ENCODE results near the gene FAM234B.
A peak's percentile ranks its signal among the peaks of the same experiment; 100 is the strongest.

FAM234B gene, protein sequence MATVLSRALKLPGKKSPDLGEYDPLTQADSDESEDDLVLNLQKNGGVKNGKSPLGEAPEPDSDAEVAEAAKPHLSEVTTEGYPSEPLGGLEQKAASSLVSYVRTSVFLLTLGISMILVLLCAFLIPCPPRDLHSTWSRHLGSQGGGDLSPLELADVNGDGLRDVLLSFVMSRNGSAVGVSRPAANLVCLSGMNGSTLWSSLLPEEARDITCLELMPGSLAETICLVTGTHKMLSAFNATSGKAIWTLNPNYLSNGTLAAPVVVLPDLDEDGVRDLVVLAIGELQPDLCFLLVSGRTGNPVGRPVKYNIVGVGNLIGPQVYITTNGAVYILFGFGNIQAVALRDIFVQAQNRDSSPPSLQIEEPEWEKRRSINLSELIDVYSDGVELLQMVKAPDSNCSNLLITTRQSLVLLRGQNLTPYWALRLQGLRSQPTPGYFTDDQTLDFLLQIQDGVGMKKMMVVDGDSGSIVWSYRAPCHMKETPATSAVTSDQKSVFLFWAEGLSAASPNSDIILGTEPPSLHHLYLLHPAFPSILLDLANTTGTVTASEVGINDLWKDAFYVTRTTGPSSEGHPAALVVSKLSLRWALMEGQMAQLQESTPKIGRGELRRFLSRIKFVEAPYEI

DNA sequence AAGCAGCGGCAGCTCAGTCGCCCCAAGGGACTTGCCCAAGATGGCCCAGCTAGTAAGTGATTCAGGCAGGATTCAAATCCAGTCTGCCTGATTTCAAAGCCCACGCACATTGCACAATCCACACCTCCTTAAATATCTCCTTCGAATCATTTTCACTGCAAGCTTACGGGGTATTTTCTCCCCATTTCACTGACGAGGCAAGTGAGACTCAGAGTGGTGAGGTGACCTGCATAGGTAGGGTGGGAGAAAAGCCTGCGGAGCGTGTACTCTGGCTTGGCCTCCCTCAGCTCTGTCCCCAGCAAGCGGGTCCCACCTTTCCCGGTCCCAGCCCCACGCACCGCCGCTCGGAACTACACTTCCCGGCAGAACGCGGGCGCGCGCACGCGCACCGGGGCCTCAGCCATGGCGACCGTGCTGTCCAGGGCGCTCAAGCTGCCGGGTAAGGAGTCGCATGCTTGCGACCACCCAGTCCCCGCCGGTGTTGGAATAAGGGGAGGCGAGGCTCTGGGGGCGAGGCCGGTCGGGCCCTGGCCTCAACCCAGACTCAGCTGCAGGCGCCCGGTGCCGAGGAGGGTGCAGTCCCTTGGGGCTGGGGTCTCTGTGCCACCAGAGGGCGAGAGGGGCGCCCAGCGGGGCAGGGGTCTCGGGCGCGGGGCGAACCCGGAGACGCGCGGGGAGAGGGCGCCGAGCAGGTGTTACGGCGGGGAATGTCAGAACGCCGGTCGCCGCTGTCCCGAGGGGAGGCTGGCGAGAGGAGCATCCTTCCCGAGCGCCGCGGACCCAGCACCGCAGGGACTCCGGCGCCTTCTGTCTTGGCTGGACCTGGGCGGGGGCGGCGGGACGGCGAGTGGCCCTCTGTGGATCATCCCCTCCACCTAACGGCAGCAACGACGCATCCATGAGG is at the start of gene FAM234B:
Gene FAM234B (plus strand): TSS at position 380 of the 904 bp plus-strand sequence. CDS start 23 bp downstream, at position 403.
- no peak for DNase-seq (ENCODE audit: low read depth)

DNA sequence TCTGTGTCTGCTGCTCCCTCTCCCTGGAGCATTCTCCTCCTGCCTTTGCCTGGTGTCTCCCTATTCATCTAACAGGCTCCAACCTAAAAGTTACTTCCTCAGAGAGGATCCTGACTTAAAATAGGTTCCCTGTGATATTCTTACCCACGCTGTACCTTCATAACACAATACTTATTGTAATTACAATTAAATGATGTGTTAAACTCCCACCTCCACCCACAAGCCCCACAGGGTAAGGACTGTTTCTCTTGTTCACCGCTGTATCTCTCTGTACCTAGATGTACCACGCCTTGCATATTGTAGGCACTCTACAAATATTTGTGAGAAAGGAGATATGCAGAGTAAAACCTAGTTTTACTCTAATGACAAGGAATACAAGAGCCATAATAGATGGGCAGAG is 49.1 kb upstream of the FAM234B start:
- DNase-seq (ENCODE audit: low read depth): no peak

DNA sequence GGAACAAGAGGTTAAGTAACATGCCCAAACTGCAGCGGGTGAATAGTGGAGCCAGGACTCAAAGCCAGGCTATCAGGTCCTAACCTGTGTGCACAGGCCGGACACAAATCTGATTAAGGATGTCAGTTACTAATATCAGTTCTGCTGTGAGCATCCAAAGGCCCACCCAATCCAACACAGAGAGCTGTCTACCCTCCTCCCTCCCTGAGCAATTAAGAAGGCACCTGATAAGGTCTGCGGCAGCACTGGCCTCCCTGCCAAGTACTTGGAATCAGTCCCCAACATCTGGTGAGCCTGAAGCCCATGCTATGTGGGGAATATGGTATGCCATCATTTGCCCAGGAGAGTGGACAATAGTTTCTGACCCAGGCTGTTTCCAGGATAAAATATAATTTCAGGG is 48.0 kb upstream of the FAM234B start:
- DNase-seq (ENCODE audit: low read depth): no peak

DNA sequence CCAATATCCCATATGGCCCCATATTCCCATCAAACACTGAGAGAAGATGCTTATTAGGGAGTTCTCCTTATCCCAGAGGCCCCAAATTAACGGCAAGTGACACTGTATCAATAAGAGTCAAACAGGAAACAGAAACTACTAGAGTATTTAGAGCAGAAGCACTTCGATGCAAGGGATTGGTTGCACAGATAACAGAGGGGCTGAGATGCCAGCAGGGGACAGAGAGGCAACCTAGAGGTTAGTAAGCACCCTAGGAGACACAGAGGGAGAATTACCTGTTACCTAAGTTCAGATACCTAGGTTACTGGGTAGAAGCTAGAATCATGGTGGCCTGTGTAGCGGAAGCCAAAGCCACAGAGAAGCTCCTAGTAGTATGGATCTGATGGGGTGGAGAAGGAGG is 47.0 kb upstream of the FAM234B start:
- DNase-seq (ENCODE audit: low read depth): no peak

DNA sequence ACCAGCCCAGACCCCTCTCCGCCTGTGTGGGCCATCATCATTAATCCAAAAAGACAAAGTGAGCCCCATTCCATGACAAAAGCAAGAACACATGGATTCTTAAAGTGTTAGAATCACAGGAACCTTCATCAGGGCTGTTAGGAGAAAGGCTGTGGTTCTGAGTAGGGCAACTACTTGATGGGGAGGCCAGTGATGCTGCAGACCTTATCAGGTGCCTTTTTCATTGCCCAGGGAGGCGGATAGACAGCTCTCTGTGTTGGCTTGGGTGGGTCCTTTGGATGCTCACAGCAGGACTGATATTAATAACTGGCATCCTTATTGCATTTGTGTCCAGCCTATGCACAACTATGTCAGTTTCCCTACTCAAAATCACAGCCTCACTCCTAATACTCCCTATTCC is 46.4 kb upstream of the FAM234B start:
- no peak for DNase-seq (ENCODE audit: low read depth)

DNA sequence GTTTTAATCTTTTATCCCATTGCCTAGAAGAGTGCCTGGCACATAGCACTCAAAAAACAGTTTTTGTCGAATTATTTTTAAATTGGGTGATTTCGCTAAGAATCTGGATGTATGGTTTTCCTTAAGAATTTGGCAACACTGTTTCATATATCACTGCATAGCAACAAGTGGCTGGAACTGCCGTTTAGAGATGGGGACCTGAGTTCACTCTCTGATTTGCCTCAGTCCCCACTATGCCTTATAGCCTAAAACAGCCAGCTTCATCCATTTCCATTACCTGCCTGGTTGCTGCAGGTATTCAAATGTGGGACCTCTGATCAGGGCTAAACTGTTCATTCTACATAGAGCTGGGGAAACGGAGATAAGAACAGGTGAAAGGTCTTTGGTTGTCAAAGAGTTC is 45.9 kb upstream of the FAM234B start:
- no peak for DNase-seq (ENCODE audit: low read depth)

DNA sequence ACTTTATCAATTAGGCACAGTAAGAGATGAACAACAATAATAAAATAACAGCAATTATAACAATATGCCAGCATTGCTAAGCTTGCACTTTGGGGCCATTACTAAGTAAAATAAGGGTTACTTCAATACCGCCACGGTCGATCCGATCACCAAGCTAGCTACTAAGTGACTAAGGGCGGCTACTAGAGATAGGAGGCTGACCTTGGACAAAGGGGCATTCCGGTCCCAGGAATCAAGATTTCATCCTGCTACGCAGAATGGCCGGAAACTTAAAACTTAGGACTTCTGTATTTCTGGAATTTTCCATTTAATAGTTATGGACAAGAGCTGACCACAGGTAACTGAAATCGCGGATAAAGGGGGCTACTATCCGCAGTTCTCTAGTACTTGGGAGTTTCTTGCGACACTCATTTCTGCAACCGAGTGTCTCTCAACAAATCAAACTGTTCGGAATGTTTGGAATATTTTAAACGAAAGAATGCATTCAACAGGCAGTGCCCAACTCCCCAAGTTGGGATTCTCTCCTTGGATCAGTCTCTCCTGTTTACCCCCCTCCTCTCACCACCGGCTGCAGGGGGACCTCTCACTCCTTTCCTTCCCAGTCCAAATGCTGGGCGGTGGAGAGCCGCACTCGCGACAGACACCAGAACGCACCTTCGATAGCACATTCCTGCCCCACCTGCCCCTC is 44.8 kb upstream of the FAM234B start:
- no peak for DNase-seq (ENCODE audit: low read depth)

DNA sequence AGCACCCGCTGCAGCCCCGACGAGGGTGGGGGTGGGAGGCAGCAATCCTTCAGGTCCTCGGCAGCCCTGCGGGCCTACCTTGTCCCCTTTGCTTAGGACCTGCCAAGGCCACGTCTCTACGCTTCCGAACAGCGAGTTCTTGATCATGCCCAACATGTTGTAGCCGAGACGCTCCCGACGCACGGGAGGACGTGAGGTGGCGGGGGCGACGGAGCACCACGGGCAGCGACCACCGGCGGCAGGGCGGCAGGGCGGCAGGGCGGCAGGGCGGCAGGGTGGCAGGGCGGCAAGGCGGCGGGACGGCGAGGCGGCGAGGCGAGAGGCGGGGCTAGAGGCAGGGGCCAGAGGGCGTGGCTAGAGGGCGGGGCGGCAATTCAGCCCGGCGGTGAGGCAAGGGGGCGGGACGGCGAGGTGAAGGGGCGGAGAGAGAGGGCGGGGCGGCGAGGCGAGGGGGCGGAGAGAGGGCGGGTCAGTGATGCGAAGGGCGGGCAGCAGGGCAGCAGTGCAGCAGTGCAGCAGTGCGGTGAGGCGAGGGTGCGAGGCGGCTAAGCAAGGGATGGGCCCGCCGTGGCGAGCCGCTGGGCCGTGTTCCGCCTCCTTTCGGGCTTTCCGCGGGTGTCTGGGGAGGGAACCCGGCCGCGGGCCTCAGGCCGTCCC is 44.1 kb upstream of the FAM234B start, which contains the start of gene HEBP1:
Gene HEBP1 (minus strand): TSS at position 307 of the 657 bp plus-strand sequence. CDS start 151 bp downstream, at position 156.
- peak; percentile 41 for DNase-seq (ENCODE audit: low read depth)

DNA sequence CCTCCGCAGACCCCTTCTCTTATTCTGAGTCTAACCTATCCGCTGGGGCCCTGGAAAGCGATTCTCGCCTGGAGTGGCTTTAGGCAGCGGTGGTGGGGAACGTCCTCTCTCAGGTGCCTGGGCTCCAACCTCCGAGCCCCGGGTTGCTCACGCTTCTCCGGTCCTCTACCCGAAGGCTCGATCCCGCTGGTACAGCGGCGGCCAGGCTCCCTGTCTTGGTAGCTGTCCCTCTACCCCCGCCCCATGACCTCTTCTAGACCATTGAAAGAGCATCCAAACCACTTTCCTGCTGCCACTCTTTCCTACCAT is 43.6 kb upstream of the FAM234B start:
- no peak for DNase-seq (ENCODE audit: low read depth)

DNA sequence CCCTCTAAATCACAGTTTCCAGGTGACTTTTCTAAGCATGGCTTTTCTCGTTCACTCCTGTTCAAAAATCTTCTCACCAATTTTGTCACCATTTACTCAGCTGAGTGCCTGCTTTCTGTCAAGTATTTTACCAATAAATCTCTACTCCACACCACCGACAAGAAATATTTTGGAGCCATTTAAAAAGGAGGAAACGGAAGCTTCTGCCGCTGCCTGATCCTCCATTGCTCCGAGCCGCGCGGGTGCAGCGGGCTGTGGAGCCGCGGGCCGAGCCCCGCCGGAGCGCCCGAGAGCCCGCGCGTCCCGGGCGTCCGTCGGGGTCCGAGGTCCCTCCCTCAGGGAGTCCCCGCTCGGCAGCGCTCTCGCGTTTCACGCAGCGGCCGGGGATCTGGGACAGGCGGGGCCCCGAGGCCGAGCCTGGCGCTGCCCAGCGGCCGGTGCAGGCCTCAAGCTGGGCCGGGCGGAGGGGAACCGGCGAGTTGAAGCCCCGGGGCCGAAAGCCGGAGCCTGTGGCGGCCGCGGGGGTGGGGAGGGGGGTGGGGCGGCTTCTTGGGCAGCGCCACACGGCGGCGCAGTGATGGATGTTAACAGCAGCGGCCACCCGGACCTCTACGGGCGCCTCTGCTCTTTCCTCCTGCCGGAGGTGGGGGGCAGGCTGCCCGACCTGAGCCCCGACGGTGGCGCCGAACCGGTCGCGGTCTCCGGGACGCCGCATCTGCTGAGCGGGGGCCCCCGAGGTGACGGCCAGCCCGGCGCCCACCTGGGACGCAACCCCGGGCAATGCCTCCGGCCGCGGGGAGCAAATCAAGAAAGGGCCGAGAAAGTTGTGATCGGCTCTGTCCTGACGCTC is 43.0 kb upstream of the FAM234B start:
- no peak for DNase-seq (ENCODE audit: low read depth)

DNA sequence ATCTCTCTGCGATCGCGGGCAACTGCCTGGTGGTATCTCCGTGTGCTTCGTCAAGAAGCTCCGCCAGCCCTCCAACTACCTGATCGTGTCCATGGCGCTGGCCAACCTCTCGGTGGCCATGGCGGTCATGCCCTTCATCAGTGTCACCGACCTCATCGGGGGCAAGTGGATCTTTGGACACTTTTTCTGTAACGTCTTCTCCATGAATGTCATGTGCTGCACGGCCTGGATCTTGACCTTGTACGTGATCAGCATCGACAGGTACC is 42.5 kb upstream of the FAM234B start:
- no peak for DNase-seq (ENCODE audit: low read depth)

DNA sequence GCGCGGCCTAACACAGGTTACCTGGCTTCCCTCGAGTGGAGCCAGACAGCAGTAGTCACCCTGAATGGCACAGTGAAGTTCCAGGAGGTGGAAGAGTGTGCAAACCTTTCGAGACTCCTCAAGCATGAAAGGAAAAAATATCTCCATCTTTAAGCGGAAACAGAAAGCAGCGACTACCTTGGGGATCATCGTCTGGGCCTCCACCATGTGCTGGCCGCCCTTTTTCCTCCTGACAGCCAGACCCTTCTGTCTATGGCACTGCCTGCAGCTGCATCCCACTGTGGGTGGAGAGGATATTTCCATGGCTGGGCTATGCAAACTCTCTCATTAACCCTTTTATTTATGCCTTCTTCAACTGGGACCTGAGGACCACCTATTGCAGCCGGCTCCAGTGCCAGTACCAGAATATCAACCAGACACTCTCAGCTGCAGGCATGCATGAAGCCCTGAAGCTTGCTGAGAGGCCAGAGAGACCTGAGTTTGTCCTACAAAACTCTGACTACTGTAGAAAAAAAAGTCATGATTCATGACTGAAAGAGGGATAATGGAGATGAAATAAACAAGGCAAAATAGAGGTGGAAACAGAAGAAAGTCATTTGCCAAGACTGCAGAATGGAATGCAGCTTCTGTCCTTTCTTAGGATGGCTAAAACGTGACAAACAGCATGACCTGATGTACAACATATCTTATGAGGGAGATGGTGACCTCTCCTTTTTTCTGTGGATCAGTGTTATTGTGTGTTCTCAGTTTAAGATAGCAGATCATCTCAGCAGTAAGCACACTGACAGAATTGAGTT is 41.7 kb upstream of the FAM234B start:
- DNase-seq (ENCODE audit: low read depth): no peak

DNA sequence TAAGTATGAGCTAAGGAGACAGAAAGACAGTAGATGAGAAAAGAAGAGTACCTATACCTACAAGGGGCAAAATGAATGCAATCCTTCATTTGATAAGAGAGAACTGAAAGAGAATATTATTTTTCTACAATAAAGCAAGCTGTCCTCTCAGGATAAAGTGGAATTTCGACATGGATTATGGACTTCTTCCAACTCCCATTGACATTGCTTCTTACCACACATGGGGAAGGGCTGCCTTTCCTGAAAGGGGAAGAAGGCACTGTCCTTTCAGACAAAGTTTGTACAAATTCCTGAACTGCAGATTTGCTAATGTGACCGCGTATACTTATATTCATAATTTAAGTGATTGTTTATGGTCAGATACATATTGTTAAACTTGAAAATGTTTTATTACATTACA is 39.8 kb upstream of the FAM234B start:
- no peak for DNase-seq (ENCODE audit: low read depth)

DNA sequence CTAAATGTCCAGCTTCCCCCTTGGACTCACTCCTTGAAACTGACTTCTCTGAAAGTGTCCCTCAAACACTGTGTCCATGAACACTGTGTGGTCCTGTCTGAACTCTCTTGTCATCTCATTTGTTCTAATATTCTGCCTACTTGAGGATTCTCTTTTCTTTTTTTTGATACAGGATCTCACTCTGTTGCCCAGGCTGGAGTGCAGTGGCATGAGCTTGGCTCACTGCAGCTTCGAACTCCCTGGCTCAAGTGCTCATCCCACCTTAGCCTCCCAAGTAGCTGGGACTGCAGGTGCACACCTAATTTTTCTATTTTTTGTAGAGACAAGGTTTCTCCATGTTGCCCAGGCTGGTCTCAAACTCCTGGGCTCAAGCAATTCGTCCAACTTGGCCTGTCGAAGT is 39.2 kb upstream of the FAM234B start:
- no peak for DNase-seq (ENCODE audit: low read depth)

DNA sequence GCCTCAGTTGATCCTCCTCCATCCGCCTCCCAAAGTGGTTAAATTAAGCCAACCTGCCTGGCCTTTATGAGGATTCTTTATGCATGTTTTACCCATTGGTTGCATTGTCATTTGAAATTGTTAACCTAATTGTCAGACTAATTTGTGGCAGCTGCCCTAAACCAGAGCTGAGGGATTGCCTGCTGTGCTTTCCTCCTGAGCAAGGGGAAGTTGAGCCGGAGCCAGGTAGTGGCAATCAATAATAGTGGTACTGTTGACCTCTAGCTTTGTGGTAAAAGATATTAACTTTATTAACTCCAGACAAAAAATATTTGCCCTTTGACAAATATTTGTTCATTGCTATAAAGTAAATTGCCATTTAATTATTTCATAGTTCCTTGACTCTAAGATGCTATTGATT is 38.5 kb upstream of the FAM234B start:
- no peak for DNase-seq (ENCODE audit: low read depth)

DNA sequence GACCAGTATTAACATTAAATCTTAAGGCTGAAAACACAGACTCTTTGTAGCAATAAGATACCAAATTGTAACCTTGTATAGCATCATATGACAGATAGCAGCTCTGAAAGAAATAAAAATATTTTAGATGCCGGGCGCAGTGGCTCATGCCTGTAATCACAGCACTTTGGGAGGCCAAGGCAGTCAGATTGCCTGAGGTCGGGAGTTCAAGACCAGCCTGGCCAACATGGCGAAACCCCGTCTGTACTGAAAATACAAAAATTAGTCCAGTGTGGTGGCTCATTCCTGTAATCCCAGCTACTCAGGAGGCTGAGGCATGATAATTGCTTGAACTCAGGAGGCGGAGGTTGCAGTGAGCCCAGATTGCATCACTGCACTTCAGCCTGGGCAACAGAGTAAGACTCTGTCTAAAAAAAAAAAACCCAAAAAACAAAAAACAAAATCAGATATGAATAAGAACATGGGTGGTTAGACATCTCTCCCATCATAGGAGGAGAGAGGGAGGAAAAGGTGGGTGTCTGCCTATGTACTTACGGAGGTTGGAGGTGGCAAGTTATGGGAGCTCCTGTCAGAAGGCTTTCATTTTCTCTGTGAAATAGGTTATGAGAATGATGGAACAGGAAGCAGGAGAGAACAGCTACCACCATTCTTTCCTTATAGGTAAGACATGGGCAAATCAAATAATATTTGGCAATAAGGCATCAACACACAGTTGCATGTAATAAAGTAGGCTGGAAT is 36.5 kb upstream of the FAM234B start:
- DNase-seq (ENCODE audit: low read depth): no peak

DNA sequence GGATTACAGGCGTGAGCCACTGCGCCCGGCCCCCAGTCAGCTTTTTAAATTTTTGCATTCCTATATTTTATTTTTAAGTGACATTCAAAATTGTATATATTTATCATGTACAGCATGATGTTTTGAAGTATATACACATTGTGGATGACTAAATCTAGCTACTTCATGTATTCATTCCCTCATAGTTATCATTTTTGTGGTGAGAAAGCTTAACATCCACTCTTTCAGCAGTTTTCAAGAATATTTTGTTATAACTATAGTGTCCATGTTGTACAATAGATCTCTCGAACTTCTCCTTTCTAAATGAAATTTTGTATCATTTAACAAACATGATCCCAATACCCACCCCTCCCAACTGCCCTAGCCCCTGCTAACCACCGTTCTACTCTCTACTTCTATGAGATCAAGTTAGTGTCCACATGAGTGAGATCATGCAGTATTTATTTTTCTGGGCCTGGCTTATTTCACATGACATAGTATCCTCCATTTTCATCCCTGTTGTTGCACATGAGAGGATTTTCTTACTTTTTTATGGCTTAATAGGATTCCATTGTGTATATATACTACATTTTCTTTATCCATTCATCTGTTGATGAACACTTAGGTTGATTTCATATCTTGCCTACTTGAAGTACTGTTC is 35.3 kb upstream of the FAM234B start:
- no peak for DNase-seq (ENCODE audit: low read depth)

DNA sequence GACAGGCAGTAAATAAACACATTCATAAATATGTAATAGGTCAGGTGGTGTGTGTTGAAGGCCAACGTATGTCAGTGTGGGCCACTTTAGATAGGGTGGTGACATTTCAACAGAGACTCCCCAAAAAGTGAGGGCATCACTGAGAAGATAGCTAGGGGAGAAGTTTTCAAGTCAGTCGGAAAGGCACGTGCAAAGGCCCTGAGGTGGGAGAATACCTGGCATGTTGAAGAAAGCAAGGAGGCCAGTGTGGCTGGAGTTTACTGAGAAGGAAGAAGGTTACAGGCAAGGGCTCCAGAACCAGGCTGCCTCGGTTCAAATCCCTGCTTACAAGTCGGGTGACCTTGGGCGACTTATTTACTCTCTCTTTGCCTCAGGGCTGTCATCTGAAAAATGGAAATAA is 33.1 kb upstream of the FAM234B start:
- DNase-seq (ENCODE audit: low read depth): no peak

DNA sequence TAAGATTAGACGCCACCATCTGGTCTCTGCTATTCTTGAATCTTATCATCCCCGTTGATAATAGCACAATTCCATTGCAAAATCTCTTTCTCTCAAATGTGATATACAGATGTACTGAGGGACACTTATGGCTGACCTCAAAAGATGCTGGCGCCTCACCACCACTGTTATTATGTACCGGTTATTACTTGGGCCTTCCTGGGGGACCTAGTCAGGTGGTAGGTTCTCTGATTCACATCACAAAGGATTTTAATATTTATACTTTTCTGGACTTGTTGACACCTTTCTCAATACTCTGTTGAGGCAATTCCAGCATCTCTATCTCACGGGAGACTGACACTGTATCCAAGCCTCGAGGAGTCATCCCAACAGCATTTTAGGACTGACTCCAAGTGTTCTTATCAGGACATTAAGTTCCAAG is 21.3 kb upstream of the FAM234B start:
- no peak for DNase-seq (ENCODE audit: low read depth)
